K562 (cell line): ENCODE measurements around the gene OSBPL1A. TPM values are rescaled to one million over a fixed set of nuclear protein-coding genes. Genes with fewer than 3 reads are reported as not detected.

ENCODE experiments used
- ATAC-seq: fragments of 200-7000 bp; cut with Tn5 transposase; 3 replicates; pipeline ENCODE4 v1.9.1; 2020; ENCODE audit warnings: moderate library complexity
- BruUV-seq: library from RNA; stranded (reverse); fragments of 400-500 nt; replicated peaks from 2 replicates; lab custom pipeline; 2021; lab: Mats Ljungman, UMichigan
- CTCF ChIA-PET: fragments of 300-600 bp; formaldehyde crosslinking; extraction: SDS; loops from one replicate; lab custom pipeline; 2021; ENCODE audit warnings: low intra/inter-chr PET ratio; lab: Yijun Ruan, JAX
- POLR2A ChIA-PET: fragments of 300-600, 350-650 bp; sonication (Branson Sonifier 250); formaldehyde crosslinking; extraction: SDS; loops from one replicate; lab custom pipeline; 2021; ENCODE audit warnings: antibody characterized with exemption, inconsistent platforms; lab: Yijun Ruan, JAX
- DNase-seq, 4 experiments: peaks; one replicate each; pipeline versions ENCODE4 v3.0.0 to v3.0.0-alpha.2; 2011 to 2018; ENCODE audit warnings: low spot score in 3 of 4, mixed read lengths in 3 of 4; ENCODE audit errors: extremely low read depth in 1 of 4
- FAIRE-seq: peaks from 2 replicates; lab custom pipeline; 2011; peaks lifted over from hg19 to GRCh38; lab: Jason Lieb, UNC
- H2AFZ ChIP-seq: 2 replicates; pipeline ENCODE4 v1.6.0; 2011; ENCODE audit warnings: low read depth, low read length, control low read depth, inconsistent platforms
- H3K27ac ChIP-seq: fragments of 200-600 bp; 3 replicates; pipeline ENCODE4 v1.8.0; 2011; ENCODE audit warnings: low read depth, mild to moderate bottlenecking, control low read depth, inconsistent platforms, low read length, moderate library complexity, mixed read lengths; ENCODE audit errors: extremely low read depth
- H3K27me3 ChIP-seq, 2 experiments: fragments of 300-600 bp in 1 of 2; 2 replicates in 1 of 2; 3 replicates in 1 of 2; pipeline versions ENCODE4 v1.6.0 to v1.8.0; 2011; ENCODE audit warnings: inconsistent platforms in 2 of 2, low read length in 2 of 2, mild to moderate bottlenecking in 1 of 2, mixed read lengths in 1 of 2, moderate library complexity in 1 of 2; ENCODE audit not compliant: control insufficient read depth in 2 of 2, insufficient read depth in 2 of 2
- H3K36me3 ChIP-seq: fragments of 300-600 bp; 3 replicates; pipeline ENCODE4 v1.8.0; 2011; ENCODE audit warnings: mild to moderate bottlenecking, low read length, inconsistent platforms; ENCODE audit not compliant: control insufficient read depth, insufficient read depth
- H3K4me1 ChIP-seq, 2 experiments: fragments of 200-600 bp in 1 of 2; replicated peaks in 1 of 2; 2 replicates in 1 of 2; 3 replicates in 1 of 2; pipeline versions ENCODE4 v1.5.1 to v1.8.0; 2011; ENCODE audit warnings: inconsistent platforms in 2 of 2, low read length in 2 of 2, mild to moderate bottlenecking in 1 of 2, mixed read lengths in 1 of 2, moderate library complexity in 1 of 2; ENCODE audit not compliant: control insufficient read depth in 2 of 2, insufficient read depth in 2 of 2
- H3K4me2 ChIP-seq: 2 replicates; pipeline ENCODE4 v1.6.1; 2011; ENCODE audit warnings: low read length, control low read depth, inconsistent platforms, mixed read lengths; ENCODE audit not compliant: insufficient read depth
- H3K4me3 ChIP-seq: fragments of 200-600 bp; sonication (generic), shearing (Covaris generic); 2 replicates; pipeline ENCODE4 v1.5.1; 2016; ENCODE audit warnings: control low read depth, inconsistent platforms
- H3K79me2 ChIP-seq: fragments of 200-600 bp; 3 replicates; pipeline ENCODE4 v1.8.0; 2011; ENCODE audit warnings: low read length, inconsistent platforms; ENCODE audit not compliant: control insufficient read depth, insufficient read depth
- H3K9ac ChIP-seq, 2 experiments: 2 replicates each; pipeline versions ENCODE4 v1.6.0 to v1.6.1; 2011; ENCODE audit warnings: low read depth in 2 of 2, low read length in 2 of 2, control low read depth in 1 of 2, inconsistent platforms in 1 of 2, mild to moderate bottlenecking in 1 of 2, mixed read lengths in 1 of 2; ENCODE audit not compliant: insufficient read depth in 1 of 2
- H3K9me1 ChIP-seq: one replicate; pipeline ENCODE4 v1.6.0; 2011; ENCODE audit warnings: inconsistent platforms, mild to moderate bottlenecking, low read length, moderate library complexity; ENCODE audit not compliant: control insufficient read depth, insufficient read depth
- H3K9me3 ChIP-seq: replicated peaks from 2 replicates; pipeline ENCODE4 v1.5.1; 2011; ENCODE audit warnings: low read depth, low read length, inconsistent platforms; ENCODE audit not compliant: control insufficient read depth, insufficient read depth
- H4K20me1 ChIP-seq: replicated peaks from 2 replicates; pipeline ENCODE4 v1.6.1; 2011; ENCODE audit warnings: low read length, inconsistent platforms, mixed read lengths; ENCODE audit not compliant: control insufficient read depth, insufficient read depth
- CHD1 ChIP-seq: fragments of 200-600 bp; sonication (generic); IDR thresholded peaks from one replicate; pipeline ENCODE4 v1.6.1; 2012; ENCODE audit warnings: mild to moderate bottlenecking, moderate library complexity, low read length, inconsistent platforms
- ERF ChIP-seq: fragments of 450-650 bp; formaldehyde crosslinking; IDR thresholded peaks from 2 replicates; pipeline ENCODE4 v1.4.0; 2020; ENCODE audit warnings: mild to moderate bottlenecking, mixed read lengths
- FUS ChIP-seq: fragments of 200-400 bp; formaldehyde crosslinking; optimal IDR thresholded peaks from 2 replicates; pipeline ENCODE3; 2017; ENCODE audit warnings: low read depth, low read length
- HDAC8 ChIP-seq: fragments of 450-650 bp; IDR thresholded peaks from 2 replicates; pipeline ENCODE4 v1.6.1; 2016; ENCODE audit warnings: mild to moderate bottlenecking, missing genetic modification characterization, moderate library complexity, missing compliant biosample characterization
- HOXB6 ChIP-seq: fragments of 250-450 bp; sonication (Bioruptor Pico); IDR thresholded peaks from 2 replicates; pipeline ENCODE4 v1.5.1; 2022; ENCODE audit warnings: mild to moderate bottlenecking, borderline replicate concordance
- KLF16 ChIP-seq: IDR thresholded peaks from 2 replicates; pipeline ENCODE4 v1.6.1; 2016; ENCODE audit warnings: antibody characterized with exemption
- MCM2 ChIP-seq: fragments of 450-650 bp; IDR thresholded peaks from 2 replicates; pipeline ENCODE4 v1.6.1; 2017; ENCODE audit warnings: low read depth, mild to moderate bottlenecking
- MECOM ChIP-seq: fragments of 250-450 bp; sonication (Bioruptor Pico); IDR thresholded peaks from 2 replicates; pipeline ENCODE4 v1.8.0; 2022; ENCODE audit warnings: inconsistent platforms
- NR1H2 ChIP-seq: sonication (generic); formaldehyde crosslinking; IDR thresholded peaks from 2 replicates; pipeline ENCODE4 v1.4.0; 2020; ENCODE audit warnings: mild to moderate bottlenecking, missing genetic modification reagents
- POLR2A ChIP-seq: fragments of 450-650 bp; conservative IDR thresholded peaks from 2 replicates; pipeline ENCODE4 v1.6.1; 2016
- TAL1 ChIP-seq: fragments of 450-650 bp; IDR thresholded peaks from 2 replicates; pipeline ENCODE4 v1.6.1; 2016; ENCODE audit warnings: mild to moderate bottlenecking
- XRCC3 ChIP-seq: fragments of 450-650 bp; IDR thresholded peaks from 2 replicates; pipeline ENCODE4 v1.6.1; 2017; ENCODE audit warnings: mild to moderate bottlenecking, moderate library complexity
- ZBTB9 ChIP-seq: fragments of 450-650 bp; formaldehyde crosslinking; IDR thresholded peaks from 2 replicates; pipeline ENCODE4 v1.4.0; 2020; ENCODE audit warnings: mild to moderate bottlenecking, moderate library complexity
- ZC3H4 ChIP-seq: sonication (generic); formaldehyde crosslinking; IDR thresholded peaks from 2 replicates; pipeline ENCODE4 v1.9.0; 2021; ENCODE audit warnings: missing genetic modification reagents, borderline replicate concordance
- ZFP36 ChIP-seq: fragments of 150-350 bp; IDR thresholded peaks from 2 replicates; pipeline ENCODE4 v1.6.1; 2018; ENCODE audit warnings: low read length, low read depth; ENCODE audit not compliant: partially characterized antibody
- ZNF121 ChIP-seq: sonication (generic); formaldehyde crosslinking; conservative IDR thresholded peaks from 2 replicates; pipeline ENCODE4 v1.8.0; 2022; ENCODE audit warnings: missing genetic modification reagents
- ZNF133 ChIP-seq: fragments of 250-450 bp; sonication (Bioruptor Pico); IDR thresholded peaks from 2 replicates; pipeline ENCODE4 v1.4.0; 2020; ENCODE audit warnings: mild to moderate bottlenecking
- ZNF75A ChIP-seq: fragments of 450-650 bp; formaldehyde crosslinking; IDR thresholded peaks from 2 replicates; pipeline ENCODE4 v1.4.0; 2020; ENCODE audit warnings: mild to moderate bottlenecking
- WGBS: fragments of 100-300 bp; shearing (Covaris generic); methylation state at CpG from one replicate; pipeline ENCODE4 v1.1.6; 2016; ENCODE audit warnings: low coverage, mixed read lengths; ENCODE audit not compliant: insufficient coverage; ENCODE audit errors: missing lambda C conversion rate; 5-methylcytosine and 5-hydroxymethylcytosine counted together
- in situ Hi-C: fragments of 300-500 bp; cut with MboI; formaldehyde crosslinking; loops from 4 replicates; pipeline ENCODE4 v1.15.0; 2018; ENCODE audit warnings: inconsistent platforms, mixed read lengths
- intact Hi-C: fragments of 100-400 bp; cut with micrococcal nuclease; formaldehyde crosslinking; loops from 2 replicates; pipeline ENCODE4 v1.14.2; 2022
- polyA plus RNA-seq, 8 experiments: library from polyadenylated mRNA; depleted of rRNA in 4 of 8; stranded (reverse) in 5 of 8; unstranded in 3 of 8; fragments of >200 nt; fragmentation: Nextera tagmentation in 2 of 8; fragmentation: Illumina TruSeq in 1 of 8; extraction: Ambion mirVana in 2 of 8; extraction: Trizol in 1 of 8; gene quantifications; 2 replicates each; pipeline versions ENCODE4 v1.2.1 to v1.2.3, GENCODE V29; 2011 to 2014; ENCODE audit warnings: inconsistent platforms in 1 of 8, missing spikeins in 1 of 8
- total RNA-seq, 7 experiments: library from RNA; depleted of rRNA in 6 of 7; stranded (reverse); fragments of >200 nt in 6 of 7; fragmentation: Illumina TruSeq in 2 of 7; extraction: Trizol in 2 of 7; gene quantifications; 2 replicates each; pipeline versions ENCODE4 v1.2.1 to v1.2.3, GENCODE V29; 2011 to 2021; ENCODE audit warnings: low replicate concordance in 1 of 7
- TF ChIP-seq, protein P1 (sequence below): fragments of 450-650 bp; IDR thresholded peaks from 2 replicates; pipeline ENCODE4 v1.6.1; 2016; ENCODE audit warnings: missing biosample characterization, missing genetic modification characterization
- TF ChIP-seq, protein P2 (sequence below): fragments of 450-650 bp; IDR thresholded peaks from 2 replicates; pipeline ENCODE4 v1.6.1; 2018; ENCODE audit not compliant: partially characterized antibody

OSBPL1A gene
- total and polyA plus RNA-seq, 9 of the 15 experiments (the other 6 are each of a cell fraction or from before 2014, with no cell fraction given): 0.40 to 0.49 TPM; not detected in 7

- Histone ChIP-seq H3K9me3 (no peaks in the 10 kb centered on the region), H3K36me3 (no peaks in the 10 kb centered on the region), H4K20me1 (no peaks in the 10 kb centered on the region), H3K4me1 (no peaks in the 10 kb centered on the region), H3K9me1 (no peaks in the 10 kb centered on the region), H3K4me3 (no peak overlapping the region), H3K27ac (no peak overlapping the region), H3K79me2 (no peaks in the 10 kb centered on the region), H2AFZ (no peak overlapping the region), H3K27me3 (no peaks in the 10 kb centered on the region; a peak in 1 of 5 replicates)
- ChIA-PET CTCF (no interaction called here), POLR2A (no interaction called here)
- DNase-seq: no peak
- intact Hi-C loops: no loop called here
- WGBS: 0% methylated on average over 6 of the region's 6 CpGs
- in situ Hi-C loops: no loop called here
- BruUV-seq: no TSS peak
- TF ChIP-seq MECOM (CRISPR knock-in tag): no peak
- TF ChIP-seq ZC3H4 (CRISPR knock-in tag): no peak
- TF ChIP-seq KLF16: no peak
- TF ChIP-seq, protein P1, sequence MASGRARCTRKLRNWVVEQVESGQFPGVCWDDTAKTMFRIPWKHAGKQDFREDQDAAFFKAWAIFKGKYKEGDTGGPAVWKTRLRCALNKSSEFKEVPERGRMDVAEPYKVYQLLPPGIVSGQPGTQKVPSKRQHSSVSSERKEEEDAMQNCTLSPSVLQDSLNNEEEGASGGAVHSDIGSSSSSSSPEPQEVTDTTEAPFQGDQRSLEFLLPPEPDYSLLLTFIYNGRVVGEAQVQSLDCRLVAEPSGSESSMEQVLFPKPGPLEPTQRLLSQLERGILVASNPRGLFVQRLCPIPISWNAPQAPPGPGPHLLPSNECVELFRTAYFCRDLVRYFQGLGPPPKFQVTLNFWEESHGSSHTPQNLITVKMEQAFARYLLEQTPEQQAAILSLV (tag): no peak
- TF ChIP-seq ERF (CRISPR knock-in tag): no peak
- TF ChIP-seq POLR2A: no peak
- TF ChIP-seq HDAC8 (tag): no peak
- no peak for TF ChIP-seq ZNF121 (CRISPR knock-in tag)
- no peak for TF ChIP-seq ZFP36
- TF ChIP-seq CHD1: no peak
- TF ChIP-seq, protein P2, sequence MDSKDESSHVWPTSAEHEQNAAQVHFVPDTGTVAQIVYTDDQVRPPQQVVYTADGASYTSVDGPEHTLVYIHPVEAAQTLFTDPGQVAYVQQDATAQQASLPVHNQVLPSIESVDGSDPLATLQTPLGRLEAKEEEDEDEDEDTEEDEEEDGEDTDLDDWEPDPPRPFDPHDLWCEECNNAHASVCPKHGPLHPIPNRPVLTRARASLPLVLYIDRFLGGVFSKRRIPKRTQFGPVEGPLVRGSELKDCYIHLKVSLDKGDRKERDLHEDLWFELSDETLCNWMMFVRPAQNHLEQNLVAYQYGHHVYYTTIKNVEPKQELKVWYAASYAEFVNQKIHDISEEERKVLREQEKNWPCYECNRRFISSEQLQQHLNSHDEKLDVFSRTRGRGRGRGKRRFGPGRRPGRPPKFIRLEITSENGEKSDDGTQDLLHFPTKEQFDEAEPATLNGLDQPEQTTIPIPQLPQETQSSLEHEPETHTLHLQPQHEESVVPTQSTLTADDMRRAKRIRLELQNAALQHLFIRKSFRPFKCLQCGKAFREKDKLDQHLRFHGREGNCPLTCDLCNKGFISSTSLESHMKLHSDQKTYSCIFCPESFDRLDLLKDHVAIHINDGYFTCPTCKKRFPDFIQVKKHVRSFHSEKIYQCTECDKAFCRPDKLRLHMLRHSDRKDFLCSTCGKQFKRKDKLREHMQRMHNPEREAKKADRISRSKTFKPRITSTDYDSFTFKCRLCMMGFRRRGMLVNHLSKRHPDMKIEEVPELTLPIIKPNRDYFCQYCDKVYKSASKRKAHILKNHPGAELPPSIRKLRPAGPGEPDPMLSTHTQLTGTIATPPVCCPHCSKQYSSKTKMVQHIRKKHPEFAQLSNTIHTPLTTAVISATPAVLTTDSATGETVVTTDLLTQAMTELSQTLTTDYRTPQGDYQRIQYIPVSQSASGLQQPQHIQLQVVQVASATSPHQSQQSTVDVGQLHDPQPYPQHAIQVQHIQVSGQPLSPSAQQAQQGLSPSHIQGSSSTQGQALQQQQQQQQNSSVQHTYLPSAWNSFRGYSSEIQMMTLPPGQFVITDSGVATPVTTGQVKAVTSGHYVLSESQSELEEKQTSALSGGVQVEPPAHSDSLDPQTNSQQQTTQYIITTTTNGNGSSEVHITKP: no peak
- no peak for TF ChIP-seq ZNF75A (CRISPR knock-in tag)
- TF ChIP-seq TAL1: no peak
- no peak for TF ChIP-seq HOXB6
- TF ChIP-seq FUS: no peak
- TF ChIP-seq ZNF133 (CRISPR knock-in tag): no peak
- no peak for TF ChIP-seq NR1H2 (CRISPR knock-in tag)
- TF ChIP-seq MCM2: no peak
- no peak for TF ChIP-seq XRCC3
- no peak for TF ChIP-seq ZBTB9 (CRISPR knock-in tag)
- TF ChIP-seq, all 486 proteins: peak for 0
- FAIRE-seq (no peak), ATAC-seq (no peak)
- Histone ChIP-seq H3K4me2 (no peak overlapping the region), H3K9ac (no peak overlapping the region)
Observed at GRCh38 chr18:24344509-24344908, 53.1 kb downstream of the OSBPL1A start.
